Tibial artery (tissue), 4 donors: Measurements from ENCODE around the gene SSTR5.

Source experiments
- DNase-seq, 2 donors: peaks; one replicate each; pipeline ENCODE4 v3.0.0-alpha.2; 2019
- H3K27ac ChIP-seq, 2 donors: fragments of 200-600 bp; sonication (generic) in 1 of 2; 1 replicate in 1 of 2; 2 replicates in 1 of 2; pipeline ENCODE4 v1.5.1; 2018 to 2019; ENCODE audit warnings: mild to moderate bottlenecking in 1 of 2
- H3K27me3 ChIP-seq, 2 donors: fragments of 200-600 bp; sonication (generic) in 1 of 2; one replicate each; pipeline versions ENCODE4 v1.5.1 to v1.6.0; 2016 to 2019
- H3K36me3 ChIP-seq, 3 donors: fragments of 200-600 bp; sonication (generic) in 2 of 3; one replicate each; pipeline ENCODE4 v1.5.1; 2016 to 2019; ENCODE audit warnings: mild to moderate bottlenecking in 2 of 3
- H3K4me1 ChIP-seq, 4 donors: fragments of 200-600 bp; sonication (generic) in 2 of 4; 1 replicate in 3 of 4; 2 replicates in 1 of 4; pipeline ENCODE4 v1.5.1; 2016 to 2019
- H3K4me3 ChIP-seq, 2 donors: fragments of 200-600 bp; sonication (generic) in 1 of 2; 1 replicate in 1 of 2; 2 replicates in 1 of 2; pipeline ENCODE4 v1.5.1; 2018 to 2019; ENCODE audit warnings: mild to moderate bottlenecking in 2 of 2
- H3K9me3 ChIP-seq, 3 donors: fragments of 200-600 bp; sonication (generic) in 1 of 3; one replicate each; pipeline ENCODE4 v1.5.1; 2016 to 2019
- CTCF ChIP-seq, 2 experiments: fragments of 200-600 bp in 1 of 2; fragments of 450-650 bp in 1 of 2; IDR thresholded peaks; one replicate each; pipeline ENCODE4 v1.5.1; 2017 to 2019; ENCODE audit warnings: antibody characterized with exemption in 2 of 2, mild to moderate bottlenecking in 1 of 2, moderate library complexity in 1 of 2
- intact Hi-C: fragments of 100-400 bp; cut with DNase I; formaldehyde crosslinking; loops from one replicate; pipeline ENCODE4 v1.15.0; 2023; ENCODE audit warnings: low total_unique reads

Gene SSTR5

DNA sequence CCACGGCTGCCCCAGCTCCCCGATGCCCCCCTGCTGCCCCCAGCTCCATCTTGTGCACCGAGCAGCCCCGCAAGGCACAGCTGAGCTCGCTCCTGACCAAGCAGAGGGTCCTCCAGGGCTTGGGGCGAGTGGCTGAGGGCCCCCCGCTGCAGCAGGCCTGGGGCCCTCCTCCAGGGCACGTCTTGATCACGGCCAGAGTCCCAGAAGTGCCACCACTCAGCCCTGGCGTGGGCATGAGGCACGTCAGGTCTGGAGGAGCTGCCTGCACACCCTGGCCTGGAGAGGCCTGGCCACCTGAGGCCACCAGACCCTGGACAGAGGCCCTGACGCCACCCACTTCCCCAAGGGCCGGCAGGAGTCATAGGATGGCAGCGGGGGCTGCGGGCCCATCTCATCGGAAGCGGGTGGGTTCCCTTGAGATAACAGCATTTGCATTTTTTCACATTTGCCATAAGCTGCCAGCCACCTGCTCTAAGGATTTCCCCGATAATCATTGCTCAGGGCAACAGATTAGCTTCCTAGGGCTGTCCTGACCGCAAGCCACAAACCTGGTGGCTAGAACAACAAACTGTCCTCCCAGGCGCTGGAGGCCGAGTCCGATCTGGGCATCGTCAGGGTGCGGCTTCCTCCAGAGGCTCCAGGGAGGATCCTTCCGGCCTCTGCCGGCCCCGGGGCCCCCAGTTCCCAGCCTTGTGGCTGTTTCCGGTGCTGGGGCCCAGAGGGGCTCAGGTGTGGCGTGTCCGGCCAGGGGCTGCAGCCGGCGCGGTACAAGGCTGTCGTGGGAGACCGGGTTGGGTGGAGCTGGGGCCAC lies 47.4 kb downstream of the SSTR5 start:
- no peaks in the 10 kb centered on the region for H3K9me3 ChIP-seq
- TF ChIP-seq CTCF (IDR thresholded peaks at IDR 0.05): no peak
- no peak for DNase-seq
- H3K4me1 ChIP-seq: no peaks in the 10 kb centered on the region
- H3K36me3 ChIP-seq: no peaks in the 10 kb centered on the region
- no peak overlapping the region for H3K27ac ChIP-seq
- intact Hi-C loops: no loop called here
- peaks cover 0 to 79% of the 10 kb centered on the region in 2 donors for H3K27me3 ChIP-seq
- no peak overlapping the region for H3K4me3 ChIP-seq

- Histone ChIP-seq H3K36me3 (no peaks in the 10 kb centered on the region), H3K4me3 (no peak overlapping the region), H3K9me3 (no peaks in the 10 kb centered on the region), H3K4me1 (peaks cover 0 to 4% (median 0%) of the 10 kb centered on the region in 4 donors), H3K27me3 (peaks cover 0 to 79% of the 10 kb centered on the region in 2 donors), H3K27ac (no peak overlapping the region)
- intact Hi-C loops: no loop called here
- TF ChIP-seq CTCF (IDR thresholded peaks at IDR 0.05): no peak
- no peak for DNase-seq
Measured at GRCh38 chr16:1120577-1120941, 48.0 kb downstream of the SSTR5 start.

DNA sequence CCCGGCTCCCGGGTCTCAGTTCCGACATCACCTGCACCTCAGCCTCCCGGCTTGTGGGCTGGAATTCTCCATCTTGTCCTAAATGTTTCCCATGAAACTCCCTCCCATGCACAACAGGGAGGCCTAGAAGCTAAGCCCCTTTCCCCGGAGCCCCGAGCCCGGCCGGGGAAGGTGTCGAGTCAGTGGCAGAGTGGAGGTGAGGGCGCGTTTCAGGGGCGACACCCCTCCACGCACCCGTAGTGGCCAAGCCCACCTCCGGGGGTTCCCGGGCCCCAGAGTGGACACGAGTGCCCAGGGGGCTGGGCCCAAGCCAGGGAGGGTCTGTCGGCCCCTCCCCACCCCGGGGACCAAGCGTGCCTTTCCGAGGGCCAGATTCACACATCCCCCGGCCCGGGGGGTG lies 48.5 kb downstream of the SSTR5 start:
- Histone ChIP-seq H3K4me3 (no peak overlapping the region), H3K27ac (no peak overlapping the region), H3K4me1 (peaks cover 0 to 4% (median 0%) of the 10 kb centered on the region in 4 donors), H3K36me3 (no peaks in the 10 kb centered on the region), H3K27me3 (peaks cover 0 to 80% of the 10 kb centered on the region in 2 donors), H3K9me3 (no peaks in the 10 kb centered on the region)
- intact Hi-C loops: no loop called here
- no peak for TF ChIP-seq CTCF (IDR thresholded peaks at IDR 0.05)
- no peak for DNase-seq

- no peak for DNase-seq
- TF ChIP-seq CTCF (IDR thresholded peaks at IDR 0.05): no peak
- Histone ChIP-seq H3K4me1 (peaks cover 0 to 4% (median 0%) of the 10 kb centered on the region in 4 donors), H3K27ac (no peak overlapping the region), H3K36me3 (no peaks in the 10 kb centered on the region), H3K9me3 (no peaks in the 10 kb centered on the region), H3K27me3 (peaks cover 0 to 80% of the 10 kb centered on the region in 2 donors), H3K4me3 (no peak overlapping the region)
- intact Hi-C loops: no loop called here
Measured at GRCh38 chr16:1121601-1122397, 49.3 kb downstream of the SSTR5 start.

DNA sequence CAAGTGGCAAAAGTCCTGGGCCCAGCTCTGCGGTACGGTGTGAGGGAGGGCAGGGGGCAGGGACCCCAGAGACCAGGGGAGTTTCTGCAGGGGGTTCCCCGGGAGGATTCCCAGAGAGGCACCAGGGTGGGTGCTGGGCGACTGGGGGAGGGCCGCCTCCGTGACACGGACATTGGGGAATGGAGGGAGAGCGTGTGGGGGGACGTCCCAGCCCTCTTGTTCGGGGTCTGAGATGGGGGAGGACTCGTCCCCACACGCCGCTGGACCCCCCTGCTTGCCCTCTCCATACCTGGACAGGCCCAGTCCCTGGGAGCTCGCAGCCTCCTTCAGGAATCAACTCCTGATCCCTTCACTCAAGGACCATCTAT lies 49.8 kb downstream of the SSTR5 start:
- H3K36me3 ChIP-seq: no peaks in the 10 kb centered on the region
- no peak overlapping the region for H3K4me3 ChIP-seq
- DNase-seq: no peak
- no peaks in the 10 kb centered on the region for H3K9me3 ChIP-seq
- intact Hi-C loops: no loop called here
- no peak for TF ChIP-seq CTCF (IDR thresholded peaks at IDR 0.05)
- peaks cover 0 to 4% (median 0%) of the 10 kb centered on the region in 4 donors for H3K4me1 ChIP-seq
- H3K27me3 ChIP-seq: peaks cover 0 to 78% of the 10 kb centered on the region in 2 donors
- H3K27ac ChIP-seq: no peak overlapping the region
